ENCODE data around the gene BRD2. TPM values are rescaled to one million over a fixed set of nuclear protein-coding genes. Genes with fewer than 3 reads are reported as not detected.

Gene BRD2
- total RNA-seq, 1 donor from 2014 or later: 84.5 TPM

GRCh38 chr6:32995448-32995847 lies 27.1 kb downstream of the BRD2 start:
- DNase-seq: no peak

GRCh38 chr6:33000055-33000454 lies 31.7 kb downstream of the BRD2 start:
- DNase-seq: peak; percentile 38

- DNase-seq: no peak
Measured at GRCh38 chr6:33001685-33002084, 33.3 kb downstream of the BRD2 start.

- no peak for DNase-seq
Measured at GRCh38 chr6:33004940-33005339, 36.5 kb downstream of the BRD2 start.

- DNase-seq: no peak
Measured at GRCh38 chr6:33007831-33008400, 39.5 kb downstream of the BRD2 start.

- DNase-seq: peak; percentile 58
Measured at GRCh38 chr6:33008944-33009861, 40.8 kb downstream of the BRD2 start, which contains the start of gene HLA-DOA. TSS of gene HLA-DOA (minus strand) at chr6:33009591.

GRCh38 chr6:33010356-33010755 lies 42.0 kb downstream of the BRD2 start:
- no peak for DNase-seq

- DNase-seq: no peak
Measured at GRCh38 chr6:33013608-33014007, 45.2 kb downstream of the BRD2 start.

GRCh38 chr6:33014841-33015634 lies 46.6 kb downstream of the BRD2 start:
- peak; percentile 91 for DNase-seq

- no peak for DNase-seq
Measured at GRCh38 chr6:33015798-33016197, 47.4 kb downstream of the BRD2 start.

- DNase-seq: no peak
Measured at GRCh38 chr6:33017018-33017417, 48.6 kb downstream of the BRD2 start.

GRCh38 chr6:33017694-33018353 lies 49.4 kb downstream of the BRD2 start:
- no peak for DNase-seq

- DNase-seq: no peak
Measured at GRCh38 chr6:33018418-33018817, 50.0 kb downstream of the BRD2 start.

GRCh38 chr6:33018904-33019303 lies 50.5 kb downstream of the BRD2 start:
- DNase-seq: peak; percentile 17

- no peak for DNase-seq
Measured at GRCh38 chr6:33019372-33019771, 51.0 kb downstream of the BRD2 start.

GRCh38 chr6:33021917-33022316 lies 53.5 kb downstream of the BRD2 start:
- DNase-seq: no peak

GRCh38 chr6:33023536-33023935 lies 55.1 kb downstream of the BRD2 start:
- DNase-seq: no peak

- no peak for DNase-seq
Measured at GRCh38 chr6:33024521-33024920, 56.1 kb downstream of the BRD2 start.

GRCh38 chr6:33028220-33028849 lies 59.9 kb downstream of the BRD2 start:
- DNase-seq: no peak

GRCh38 chr6:33029328-33030184 lies 61.2 kb downstream of the BRD2 start:
- DNase-seq: peak; percentile 12

GRCh38 chr6:33030245-33030644 lies 61.9 kb downstream of the BRD2 start:
- no peak for DNase-seq
